Measurements from ENCODE around the gene CFAP299.

DNA sequence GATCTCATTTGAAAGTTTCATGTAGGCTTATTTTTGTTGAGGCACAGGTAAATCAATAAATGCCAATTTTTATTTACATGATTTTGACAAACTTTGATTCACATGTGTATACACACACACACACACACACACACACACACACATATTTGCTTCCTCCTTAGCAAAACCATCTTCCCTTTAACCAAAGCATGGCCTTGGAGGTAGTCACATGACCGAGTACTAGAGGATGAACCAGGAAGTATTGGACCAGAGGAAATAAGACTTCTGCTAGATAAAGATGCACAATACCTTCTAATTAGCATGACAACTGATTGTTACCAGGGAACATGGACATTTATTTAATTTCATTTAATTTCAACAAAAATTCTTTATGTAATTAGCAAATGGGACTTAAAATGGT is 23.4 kb upstream of the CFAP299 start:
- TF ChIP-seq, protein P1, sequence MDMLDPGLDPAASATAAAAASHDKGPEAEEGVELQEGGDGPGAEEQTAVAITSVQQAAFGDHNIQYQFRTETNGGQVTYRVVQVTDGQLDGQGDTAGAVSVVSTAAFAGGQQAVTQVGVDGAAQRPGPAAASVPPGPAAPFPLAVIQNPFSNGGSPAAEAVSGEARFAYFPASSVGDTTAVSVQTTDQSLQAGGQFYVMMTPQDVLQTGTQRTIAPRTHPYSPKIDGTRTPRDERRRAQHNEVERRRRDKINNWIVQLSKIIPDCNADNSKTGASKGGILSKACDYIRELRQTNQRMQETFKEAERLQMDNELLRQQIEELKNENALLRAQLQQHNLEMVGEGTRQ (IDR thresholded peaks at IDR 0.05; ENCODE audit: low read length), result no peak
- TF ChIP-seq CTCF (IDR thresholded peaks at IDR 0.05; ENCODE audit: control extremely low read depth in 1 of 3, insufficient read depth in 1 of 3, low read depth in 1 of 3, low read length in 3 of 3) (no peak), NANOG (IDR thresholded peaks at IDR 0.05; ENCODE audit: insufficient read depth, low read depth, low read length, poor library complexity, severe bottlenecking) (no peak), YY1 (IDR thresholded peaks at IDR 0.05; ENCODE audit: low read depth, low read length) (no peak), POLR2A (IDR thresholded peaks at IDR 0.05; ENCODE audit: control extremely low read depth in 1 of 2, low read depth in 2 of 2, low read length in 2 of 2) (no peak), BACH1 (IDR thresholded peaks at IDR 0.05; ENCODE audit: low read length) (no peak), EZH2 (IDR thresholded peaks at IDR 0.05; ENCODE audit: low read depth, low read length, severe bottlenecking) (no peak), POLR2AphosphoS5 (IDR thresholded peaks at IDR 0.05; ENCODE audit: low read depth, low read length) (no peak), JUN (IDR thresholded peaks at IDR 0.05; ENCODE audit: low read depth, low read length) (no peak)
